Activated T-cell treated with anti-CD3 and anti-CD28 coated beads, Interleukin-2, amount 50 U/mL, for 72 hours (primary cell): ENCODE measurements around the gene ALMS1. TPM values are rescaled to one million over a fixed set of nuclear protein-coding genes. Genes with fewer than 3 reads are reported as not detected.

ENCODE experiments used
- ATAC-seq, 2 donors: fragments of 150-1000 bp; cut with Tn5 transposase; replicated peaks in 1 of 2; 2 replicates each; pipeline ENCODE4 v1.10.0; 2021; ENCODE audit warnings: moderate library complexity in 2 of 2, mild to moderate bottlenecking in 1 of 2
- DNase-seq, 2 donors: peaks; one replicate each; pipeline ENCODE4 v3.0.0; 2021 to 2022; ENCODE audit warnings: mixed read lengths in 1 of 2
- H3K27ac Mint-ChIP-seq: one replicate; pipeline ENCODE4 v1.8.0; 2022; ENCODE audit warnings: mild to moderate bottlenecking, moderate library complexity, mixed read lengths
- H3K27me3 Mint-ChIP-seq: one replicate; pipeline ENCODE4 v1.8.0; 2022; ENCODE audit warnings: low read depth, mixed read lengths
- H3K36me3 Mint-ChIP-seq, 2 donors: one replicate each; pipeline ENCODE4 v1.8.0; 2022; ENCODE audit warnings: mixed read lengths in 2 of 2, mild to moderate bottlenecking in 1 of 2; ENCODE audit not compliant: insufficient read depth in 2 of 2
- H3K4me1 Mint-ChIP-seq: one replicate; pipeline ENCODE4 v1.8.0; 2022; ENCODE audit warnings: low read depth, mixed read lengths
- H3K4me3 Mint-ChIP-seq, 2 donors: one replicate each; pipeline ENCODE4 v1.8.0; 2022; ENCODE audit warnings: mild to moderate bottlenecking in 2 of 2, mixed read lengths in 2 of 2, moderate library complexity in 2 of 2
- H3K9me3 Mint-ChIP-seq, 2 donors: one replicate each; pipeline ENCODE4 v1.8.0; 2022; ENCODE audit warnings: mixed read lengths in 2 of 2
- total RNA-seq, 2 donors: library from RNA; stranded (reverse); gene quantifications; one replicate each; pipeline ENCODE4 v1.2.3, GENCODE V29; 2022

Gene ALMS1
- total RNA-seq, 2 donors from 2014 or later: 13.0 to 16.5 TPM

GRCh38 chr2:73651591-73652230, 266.1 kb downstream of the ALMS1 start:
- DNase-seq (no peak), ATAC-seq (no peak)
- no peak overlapping the region for H3K27ac Mint-ChIP-seq
- H3K4me1 Mint-ChIP-seq: no peaks in the 10 kb centered on the region
- H3K36me3 Mint-ChIP-seq: no peaks in the 10 kb centered on the region
- no peaks in the 10 kb centered on the region for H3K9me3 Mint-ChIP-seq
- H3K27me3 Mint-ChIP-seq: no peaks in the 10 kb centered on the region
- H3K4me3 Mint-ChIP-seq: no peak overlapping the region

DNA sequence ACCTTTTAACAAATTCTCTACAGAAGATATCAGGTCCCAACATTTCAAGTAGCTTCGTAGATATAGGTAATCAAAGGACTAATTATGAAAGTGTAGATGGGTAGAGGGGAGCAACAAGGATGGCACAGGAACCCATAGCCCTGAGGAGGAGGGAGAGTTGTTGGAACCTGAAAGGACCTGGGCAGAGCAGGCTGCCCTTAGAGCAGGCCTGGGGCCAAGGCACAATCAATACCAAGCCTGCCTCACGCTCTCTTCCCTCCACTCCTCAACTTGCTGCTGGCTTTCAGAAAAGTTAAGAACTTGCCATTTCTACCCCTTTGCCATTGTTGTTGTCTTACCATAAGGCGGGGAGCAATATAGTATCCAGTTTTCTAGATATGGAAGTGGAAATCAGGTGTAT, 266.7 kb downstream of the ALMS1 start:
- DNase-seq (no peak), ATAC-seq (no peak)
- Mint-ChIP-seq H3K4me1 (no peaks in the 10 kb centered on the region), H3K36me3 (no peaks in the 10 kb centered on the region), H3K4me3 (no peak overlapping the region), H3K9me3 (no peaks in the 10 kb centered on the region), H3K27me3 (no peaks in the 10 kb centered on the region), H3K27ac (no peak overlapping the region)

GRCh38 chr2:73654175-73654574, 268.5 kb downstream of the ALMS1 start:
- no peak for DNase-seq
- H3K4me1 Mint-ChIP-seq: no peaks in the 10 kb centered on the region
- ATAC-seq: no peak
- no peak overlapping the region for H3K27ac Mint-ChIP-seq
- H3K9me3 Mint-ChIP-seq: no peaks in the 10 kb centered on the region
- no peak overlapping the region for H3K4me3 Mint-ChIP-seq
- no peaks in the 10 kb centered on the region for H3K36me3 Mint-ChIP-seq
- no peaks in the 10 kb centered on the region for H3K27me3 Mint-ChIP-seq

Other genes starting within 250 kb of the ALMS1 start
- not detected for gene NOTO, start 183.3 kb upstream of the ALMS1 start, total RNA-seq
- gene SMYD5, start 171.6 kb upstream of the ALMS1 start, total RNA-seq: 10 to 100 TPM; 32.5 to 35.4 TPM
- gene PRADC1, start 152.6 kb upstream of the ALMS1 start, total RNA-seq: 10 to 100 TPM; 15.0 to 17.3 TPM
- gene CCT7, start 151.5 kb upstream of the ALMS1 start, total RNA-seq: 100 to 1,000 TPM; 305 to 384 TPM
- gene FBXO41, start 101.4 kb upstream of the ALMS1 start, total RNA-seq: 10 to 100 TPM; 19.8 to 22.9 TPM
- gene EGR4, start 92.3 kb upstream of the ALMS1 start, total RNA-seq: 1 to 10 TPM; 1.6 to 2.1 TPM